Activated naive CD8-positive, alpha-beta T cell treated with anti-CD3 and anti-CD28 coated beads, Interleukin-2, amount 50 U/mL, for 16 hours (primary cell): ENCODE measurements around the gene RFK.
"Not testable (repeated sequence)": the region's sequence is repeated elsewhere in the genome, so short reads cannot be mapped to it uniquely, and the experiment has no call there.

Experiments
- DNase-seq: peaks from one replicate; pipeline ENCODE4 v3.0.0-alpha.2; 2020; ENCODE audit warnings: low read depth, low spot score

RFK gene

GRCh38 chr9:76394195-76394959, at the start of gene RFK:
TSS of gene RFK (minus strand) at chr9:76394426. CDS start at chr9:76394171, 255 bp downstream.
- DNase-seq: peak; percentile 82

DNA sequence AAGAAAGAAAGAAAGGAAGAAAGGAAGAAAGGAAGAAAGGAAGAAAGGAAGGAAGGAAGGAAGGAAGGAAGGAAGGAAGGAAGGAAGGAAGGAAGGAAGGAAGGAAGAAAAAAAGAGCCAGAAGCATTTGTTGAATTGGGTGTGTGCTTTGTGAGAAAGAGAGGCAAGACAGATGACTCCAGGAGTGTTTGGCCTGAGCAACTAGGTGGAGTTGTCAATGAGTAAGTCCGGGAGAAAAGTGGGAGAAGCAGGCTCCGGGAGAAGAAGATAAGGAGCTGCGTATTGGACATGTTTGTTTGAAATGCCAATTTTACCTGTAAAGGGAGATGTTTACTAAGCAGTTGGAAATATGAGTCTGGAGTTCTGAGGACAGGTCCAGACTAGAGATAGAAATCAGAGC, 49.7 kb upstream of the RFK start:
- no peak for DNase-seq

DNA sequence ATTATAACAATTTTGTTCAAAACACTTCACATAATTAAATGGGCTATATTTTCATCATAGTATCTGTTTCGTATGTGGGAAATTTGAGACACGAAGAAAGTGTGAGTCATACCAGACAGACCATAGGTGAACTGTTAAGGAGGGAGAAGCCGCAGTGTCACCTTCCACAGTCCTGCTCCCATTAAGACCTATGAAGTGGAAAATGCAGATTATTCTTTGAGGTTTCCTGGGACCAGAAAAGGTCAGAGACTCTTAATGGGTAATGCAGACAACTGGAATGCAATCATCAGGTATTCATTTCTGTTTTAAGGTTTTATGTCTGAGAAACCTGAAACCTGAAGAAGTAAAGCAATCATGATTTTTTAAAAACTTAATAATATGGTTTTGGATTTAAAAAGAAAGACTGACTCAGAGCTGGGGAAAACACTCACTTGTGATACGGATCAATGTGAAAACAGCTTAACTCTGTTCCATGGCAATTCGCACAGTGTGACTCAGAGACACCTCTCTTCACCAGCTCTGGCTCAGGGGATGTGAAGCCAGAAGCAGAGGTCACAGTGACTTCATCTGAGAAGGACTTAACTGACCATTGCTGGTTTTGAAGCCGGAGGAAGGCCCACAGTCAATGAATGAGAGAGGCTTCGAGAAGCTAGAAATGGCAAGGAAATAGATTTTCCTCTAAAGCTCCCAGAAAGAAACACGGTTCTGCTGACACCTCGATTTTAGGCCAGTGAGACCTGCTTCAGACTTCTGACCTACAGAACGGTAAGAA, 47.5 kb upstream of the RFK start:
- DNase-seq: no peak

DNA sequence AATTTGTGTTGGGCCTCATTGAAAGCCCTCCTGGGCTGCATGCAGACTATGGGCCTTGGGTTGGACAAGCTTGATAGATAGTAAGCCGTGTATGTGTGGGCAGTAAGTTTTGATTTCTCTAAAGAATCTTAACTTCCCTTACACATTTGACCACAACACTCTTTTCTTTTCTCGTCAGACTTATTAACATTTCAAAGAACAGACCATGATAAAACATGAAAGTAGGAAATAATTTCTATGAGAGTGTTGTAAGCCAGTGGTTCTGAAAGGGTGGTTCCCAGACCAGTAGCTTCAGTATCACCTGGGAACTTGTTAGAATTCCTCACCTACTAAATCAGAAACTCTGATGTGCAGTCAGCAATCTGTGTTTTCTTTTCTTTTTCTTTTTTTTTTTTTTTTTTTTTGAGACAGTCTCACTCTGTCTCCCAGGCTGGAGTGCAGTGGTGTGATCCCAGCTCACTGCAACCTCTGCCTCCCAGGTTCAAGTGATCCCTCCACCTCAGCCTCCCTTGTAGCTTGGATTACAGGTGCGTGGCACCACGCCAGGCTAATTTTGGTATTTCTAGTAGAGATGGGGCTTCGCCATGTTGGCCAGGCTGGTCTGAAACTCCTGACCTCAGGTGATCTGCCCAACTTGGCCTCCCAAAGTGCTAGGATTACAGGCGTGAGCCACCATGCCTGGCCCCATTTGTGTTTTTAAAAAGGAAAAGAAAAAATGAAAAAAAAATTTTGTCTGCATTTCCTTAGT, 44.8 kb upstream of the RFK start:
- no peak for DNase-seq

DNA sequence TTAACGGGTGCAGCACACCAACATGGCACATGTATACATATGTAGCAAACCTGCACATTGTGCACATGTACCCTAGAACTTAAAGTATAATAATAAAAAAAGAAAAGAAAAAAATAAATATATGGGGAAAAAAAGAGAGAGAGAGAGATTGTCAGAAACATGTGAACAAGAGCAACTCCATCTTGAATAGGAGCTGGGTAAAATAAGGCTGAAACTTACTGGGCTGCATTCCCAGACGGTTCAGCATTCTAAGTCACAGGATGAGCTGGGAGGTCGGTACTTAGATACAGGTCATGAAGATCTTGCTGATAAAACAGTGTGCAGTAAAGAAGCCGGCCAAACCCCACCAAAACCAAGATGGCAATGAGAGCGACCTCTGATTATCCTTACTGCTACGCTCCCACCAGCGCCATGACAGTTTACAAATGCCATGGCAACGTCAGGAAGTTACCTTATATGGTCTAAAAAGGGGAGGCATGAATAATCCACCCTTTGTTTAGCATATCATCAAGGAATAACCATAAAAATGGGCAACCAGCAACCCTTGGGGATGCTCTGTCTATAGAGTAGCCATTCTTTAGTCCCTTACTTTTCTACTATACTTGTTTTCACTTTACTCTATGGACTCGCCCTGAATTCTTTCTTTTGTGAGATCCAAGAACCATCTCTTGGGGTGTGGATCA, 42.9 kb upstream of the RFK start:
- not testable (repeated sequence) for DNase-seq

- not testable (repeated sequence) for DNase-seq
Observed at GRCh38 chr9:76434897-76435296, 40.7 kb upstream of the RFK start.

- DNase-seq: no peak
Observed at GRCh38 chr9:76433836-76434235, 39.6 kb upstream of the RFK start.

- DNase-seq: no peak
Observed at GRCh38 chr9:76433406-76433805, 39.2 kb upstream of the RFK start.

DNA sequence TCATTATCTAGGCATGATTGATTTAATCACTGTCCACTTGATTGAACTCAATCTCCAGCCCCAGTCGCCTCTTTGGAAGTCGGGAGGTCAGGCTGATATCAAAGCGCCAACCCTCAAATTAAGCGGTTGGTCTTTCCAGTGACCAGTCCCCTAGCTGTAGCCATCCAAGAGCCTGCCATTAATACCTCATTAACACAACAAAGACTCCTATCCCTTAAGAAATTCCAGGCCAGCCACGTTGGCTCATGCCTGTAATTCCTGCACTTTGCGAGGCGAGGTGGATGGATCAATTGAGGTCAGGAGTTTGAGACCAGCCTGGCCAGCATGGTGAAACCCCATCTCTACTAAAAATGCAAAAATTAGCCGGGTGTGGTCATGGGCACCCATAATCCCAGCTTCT, 37.4 kb upstream of the RFK start:
- DNase-seq: no peak

DNA sequence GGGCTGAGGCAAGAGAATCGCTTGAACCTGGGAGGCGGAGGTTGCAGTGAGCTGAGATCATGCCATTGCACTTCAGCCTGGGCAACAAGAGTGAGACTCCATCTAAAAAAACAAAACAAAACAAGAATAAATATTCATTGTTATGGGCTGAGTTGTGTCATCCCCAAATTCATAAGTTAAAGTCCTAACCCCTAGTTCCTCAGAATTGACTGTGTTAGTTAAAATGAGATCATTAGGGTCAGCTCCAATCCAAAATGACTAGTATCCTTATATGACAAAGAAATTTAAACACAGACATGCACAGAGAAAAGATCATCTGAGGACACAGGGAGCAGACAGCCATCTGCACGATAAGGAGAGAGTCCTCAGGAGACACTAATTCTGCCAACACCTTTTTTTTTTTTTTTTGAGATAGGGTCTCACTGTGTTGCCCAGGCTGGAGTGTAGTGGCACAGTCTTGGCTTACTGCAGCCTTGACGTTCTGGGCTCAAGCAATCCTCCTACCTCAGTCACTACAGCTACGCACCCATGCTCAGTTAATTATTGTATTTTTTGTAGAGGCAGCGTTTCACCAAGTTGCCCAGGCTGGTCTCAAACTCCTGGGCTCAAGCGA, 32.7 kb upstream of the RFK start:
- no peak for DNase-seq

DNA sequence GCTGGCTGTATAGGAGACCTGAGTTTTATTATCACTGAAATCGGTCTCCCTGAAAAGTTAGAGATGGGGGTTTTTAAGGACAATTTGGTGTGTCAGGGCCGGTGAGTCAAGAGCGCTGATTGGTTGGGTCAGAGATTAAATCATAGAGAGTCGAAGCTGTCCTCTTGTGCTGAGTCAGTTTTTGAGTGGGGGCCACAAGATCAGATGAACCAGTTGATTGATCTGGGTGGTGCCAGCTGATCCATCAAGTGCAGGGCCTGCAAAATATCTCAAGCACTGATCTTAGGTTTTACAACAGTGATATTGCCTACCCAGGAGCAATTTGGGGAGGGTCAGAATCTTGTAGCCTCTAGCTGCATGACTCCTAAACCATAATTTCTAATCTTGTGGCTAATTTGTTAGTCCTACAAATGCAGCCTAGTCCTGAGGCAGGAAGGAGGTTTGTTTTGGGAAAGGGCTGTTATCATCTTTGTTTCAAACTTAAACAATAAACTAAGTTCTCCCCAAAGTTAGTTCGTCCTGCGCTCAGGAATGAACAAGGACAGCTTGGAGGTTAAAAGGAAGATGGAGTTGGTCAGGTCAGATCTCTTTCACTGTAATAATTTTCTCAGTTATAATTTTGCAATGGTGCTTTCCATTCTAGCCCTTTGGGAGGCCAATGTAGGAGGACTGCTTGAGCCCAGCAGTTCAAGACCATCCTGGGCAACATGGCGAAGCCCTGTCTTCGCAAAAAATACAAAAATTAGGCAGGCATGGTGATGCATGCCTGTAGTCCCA, 31.6 kb upstream of the RFK start:
- DNase-seq: no peak

DNA sequence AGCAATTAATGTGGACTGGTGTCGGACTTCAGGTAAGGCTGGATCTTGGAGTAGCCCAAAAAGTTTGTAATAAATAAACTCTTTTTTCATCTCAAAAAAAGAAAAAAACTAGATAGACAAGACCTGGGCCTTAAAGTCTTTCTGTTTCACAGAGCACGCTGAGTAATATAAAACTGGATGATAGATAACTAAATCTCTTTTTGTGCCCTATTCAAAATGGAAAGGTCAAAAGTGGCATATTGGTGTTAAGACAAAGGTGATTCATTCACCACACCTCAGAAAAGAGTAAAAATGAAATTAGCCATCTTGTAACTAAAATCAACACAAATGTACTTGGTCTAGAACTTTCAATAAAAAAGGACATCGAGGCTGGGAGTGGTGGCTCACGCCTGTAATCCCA, 30.3 kb upstream of the RFK start:
- DNase-seq: no peak

- DNase-seq: no peak
Observed at GRCh38 chr9:76423216-76424177, 29.3 kb upstream of the RFK start.

DNA sequence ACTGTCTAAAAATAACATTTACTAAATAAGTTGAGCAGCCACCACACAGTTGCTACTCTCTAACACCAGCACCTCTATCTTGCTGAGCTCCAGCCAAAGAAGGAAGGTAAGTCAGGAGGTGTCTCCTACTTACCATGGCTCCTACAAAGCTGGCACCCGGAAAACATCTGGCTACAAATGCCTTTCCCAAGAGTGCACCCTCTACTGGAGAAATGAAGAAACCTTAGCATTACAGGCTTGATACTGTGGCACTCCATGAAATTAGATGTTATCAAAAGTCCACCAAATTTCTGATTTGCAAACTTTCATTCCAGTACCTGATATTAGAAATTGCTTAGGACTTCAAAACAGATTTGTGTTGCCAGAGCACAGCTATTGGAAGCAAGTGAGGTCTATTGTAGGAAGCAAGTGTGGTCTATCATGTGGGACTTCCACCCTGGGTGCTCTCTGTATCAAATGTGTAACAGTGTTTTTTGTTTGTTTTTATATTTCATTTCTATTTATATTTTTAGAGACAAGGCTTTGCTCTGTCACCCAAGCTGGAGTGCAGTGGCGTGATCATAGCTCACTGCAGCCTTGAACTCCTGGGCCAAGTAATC, 25.7 kb upstream of the RFK start:
- no peak for DNase-seq

GRCh38 chr9:76417394-76417793, 23.2 kb upstream of the RFK start:
- DNase-seq: no peak

DNA sequence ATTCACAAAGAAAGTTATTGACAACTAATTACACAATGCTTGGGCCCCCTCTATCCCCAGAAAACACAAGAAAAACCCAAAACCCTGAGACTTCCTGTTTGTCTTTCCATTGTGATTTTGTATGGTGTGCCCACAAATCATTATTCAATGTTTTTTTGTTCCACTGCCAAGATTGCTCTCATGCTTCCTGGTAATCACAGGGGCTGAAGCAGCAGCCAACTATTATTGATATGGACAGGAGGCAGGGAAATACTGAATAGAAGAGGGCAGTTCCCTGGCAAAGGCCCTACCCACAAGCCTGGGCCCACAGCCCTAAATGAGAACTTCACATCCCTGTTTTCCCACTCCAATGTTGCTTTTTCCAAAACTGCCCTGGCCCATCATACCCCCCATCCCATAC, 21.5 kb upstream of the RFK start:
- no peak for DNase-seq

DNA sequence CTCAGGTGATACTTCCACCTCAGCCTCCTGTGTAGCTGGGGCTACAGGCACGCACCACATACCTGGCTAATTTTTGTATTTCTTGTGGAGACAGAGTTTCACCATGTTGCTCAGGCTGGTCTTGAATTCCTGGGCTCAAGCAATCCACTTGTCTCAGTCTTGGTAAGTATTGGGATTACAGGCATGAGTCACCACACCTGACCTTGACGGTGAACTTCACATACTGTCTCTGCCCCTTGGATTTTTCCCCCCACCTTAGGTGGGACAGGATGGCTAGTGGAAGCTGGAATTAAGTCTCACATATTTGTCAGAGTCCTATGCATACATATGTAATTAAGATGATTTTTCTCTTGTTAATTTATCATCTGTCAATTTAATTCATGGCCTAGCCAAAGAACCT, 20.9 kb upstream of the RFK start:
- DNase-seq: no peak

DNA sequence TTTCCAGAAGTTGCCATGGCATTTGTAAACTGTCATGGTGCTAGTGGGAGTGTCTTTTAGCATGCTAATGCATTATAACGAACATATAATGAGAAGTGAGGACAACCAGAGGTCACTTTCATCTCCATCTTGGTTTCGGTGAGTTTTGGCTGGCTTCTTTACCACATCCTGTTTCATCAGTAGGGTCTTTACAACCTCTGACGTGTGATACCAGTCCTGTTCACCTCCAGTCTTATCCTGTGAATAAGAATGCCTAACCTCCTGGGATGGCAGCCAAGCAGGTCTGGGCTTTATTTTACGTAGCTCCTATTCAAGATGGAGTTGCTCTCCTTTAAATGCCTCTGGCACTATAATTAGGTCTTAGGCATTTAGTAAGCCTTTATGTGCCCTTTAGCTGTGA, 20.4 kb upstream of the RFK start:
- no peak for DNase-seq

DNA sequence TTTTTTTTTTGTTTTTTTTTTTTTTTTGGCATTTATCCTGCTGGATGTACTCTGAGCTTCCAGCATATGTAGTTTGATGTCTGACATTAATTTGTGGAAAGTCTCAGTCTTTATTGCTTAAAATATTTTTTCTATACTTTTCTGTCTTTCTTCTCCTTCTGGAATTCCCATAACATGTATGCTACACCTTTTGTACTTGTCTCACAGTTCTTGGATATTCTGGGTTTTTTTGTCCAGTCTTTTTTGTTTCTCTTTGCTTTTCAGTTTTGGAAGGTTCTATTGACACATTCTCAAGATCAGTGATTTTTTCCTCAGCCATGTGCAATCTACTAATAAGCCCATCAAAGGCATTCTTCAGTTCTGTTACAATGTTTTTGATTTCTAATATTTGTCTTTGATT, 19.4 kb upstream of the RFK start:
- DNase-seq: no peak
